GM19035 (cell line): ENCODE measurements around the gene LRRTM4.
A peak's percentile ranks its signal among the peaks of the same experiment; 100 is the strongest.
"Not testable (repeated sequence)": the region's sequence is repeated elsewhere in the genome, so short reads cannot be mapped to it uniquely, and the experiment has no call there.

Source experiments
- ATAC-seq: cut with Tn5 transposase; IDR thresholded peaks from one replicate; pipeline ENCODE4 v1.9.1; 2021; ENCODE audit not compliant: unreplicated experiment

Gene LRRTM4

GRCh38 chr2:76921006-76921405, 601.2 kb downstream of the LRRTM4 start:
- ATAC-seq, result no peak

GRCh38 chr2:76895469-76895868, 626.7 kb downstream of the LRRTM4 start:
- no peak for ATAC-seq

DNA sequence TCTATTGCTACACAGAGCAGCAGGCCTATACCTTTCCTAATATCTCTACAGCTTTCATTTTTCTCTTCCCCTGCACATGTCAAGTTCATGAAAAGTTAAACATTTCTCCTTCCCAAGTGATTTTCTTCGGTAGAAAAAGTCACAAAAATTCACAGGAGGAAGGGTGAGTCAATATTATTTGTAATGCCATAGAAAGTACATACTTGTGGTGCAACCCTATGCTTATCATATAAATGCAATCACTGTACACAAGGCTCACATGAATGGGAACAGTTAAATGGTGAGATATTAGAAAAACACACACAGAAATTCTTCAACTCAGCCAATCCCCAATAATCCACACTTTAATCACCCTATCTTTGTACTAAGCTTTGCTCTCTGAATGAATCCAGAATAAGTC, 651.6 kb downstream of the LRRTM4 start:
- no peak for ATAC-seq

GRCh38 chr2:76870011-76870410, 652.2 kb downstream of the LRRTM4 start:
- no peak for ATAC-seq

DNA sequence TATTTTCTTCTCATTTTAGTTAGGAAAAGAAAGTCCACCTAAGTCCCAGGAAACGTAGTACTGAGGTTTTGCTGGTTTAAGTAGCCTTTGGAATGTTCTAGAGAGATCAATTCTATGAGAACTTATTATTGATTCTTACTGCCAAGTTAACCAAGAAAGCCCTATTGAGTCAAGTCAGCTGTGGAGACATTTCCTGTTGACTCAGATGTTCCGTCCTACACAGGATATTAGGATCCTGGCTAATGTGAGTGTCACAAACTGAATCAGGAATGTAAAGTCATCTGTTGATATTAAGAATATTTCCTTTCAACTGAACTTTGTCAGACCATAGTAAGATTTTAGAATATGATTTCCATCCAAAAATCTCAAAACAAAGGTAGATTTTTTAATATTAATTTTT, 654.3 kb downstream of the LRRTM4 start:
- no peak for ATAC-seq

- no peak for ATAC-seq
Observed at GRCh38 chr2:76866464-76866863, 655.7 kb downstream of the LRRTM4 start.

- no peak for ATAC-seq
Observed at GRCh38 chr2:76862901-76863300, 659.3 kb downstream of the LRRTM4 start.

DNA sequence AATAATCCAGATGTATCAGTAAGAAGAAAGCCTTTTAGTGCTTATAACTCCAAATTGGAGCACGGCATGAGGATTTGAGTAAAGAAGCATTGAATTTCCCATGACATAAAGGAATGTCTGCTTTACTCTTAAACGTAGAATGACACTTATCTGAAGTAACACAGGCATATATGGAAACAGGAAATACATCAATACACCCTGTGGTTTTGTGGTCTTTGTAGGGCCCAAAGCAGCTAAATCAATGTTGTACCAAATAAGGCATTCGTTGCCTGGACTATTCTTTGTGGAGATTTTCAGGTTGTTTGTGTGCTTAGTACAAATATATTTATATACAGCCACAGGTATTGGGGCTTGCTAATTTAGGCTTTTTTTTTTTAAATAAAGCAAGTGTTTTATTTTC, 660.5 kb downstream of the LRRTM4 start:
- ATAC-seq, result peak; percentile 58

GRCh38 chr2:76851000-76851399, 671.2 kb downstream of the LRRTM4 start:
- no peak for ATAC-seq

DNA sequence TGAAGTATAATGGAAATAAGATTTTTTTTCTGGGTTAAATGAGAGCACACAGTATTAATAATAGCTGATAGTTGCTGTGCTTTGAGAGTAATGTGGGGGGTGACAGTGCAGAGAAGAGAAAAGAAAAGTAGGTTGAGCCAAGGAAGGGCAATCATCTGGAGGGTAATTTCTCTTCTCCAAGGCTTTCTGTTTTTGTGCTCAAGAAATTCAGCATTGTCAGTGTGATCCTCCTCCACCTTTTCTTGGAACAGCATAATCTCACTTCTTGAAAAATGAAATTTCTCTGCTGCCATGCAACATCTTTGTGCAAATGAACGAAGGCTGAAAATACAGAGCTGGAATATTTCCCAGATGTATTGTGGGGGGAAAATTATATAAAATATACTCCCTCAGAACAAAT, 673.1 kb downstream of the LRRTM4 start:
- no peak for ATAC-seq

GRCh38 chr2:76839826-76840225, 682.4 kb downstream of the LRRTM4 start:
- ATAC-seq, result no peak

DNA sequence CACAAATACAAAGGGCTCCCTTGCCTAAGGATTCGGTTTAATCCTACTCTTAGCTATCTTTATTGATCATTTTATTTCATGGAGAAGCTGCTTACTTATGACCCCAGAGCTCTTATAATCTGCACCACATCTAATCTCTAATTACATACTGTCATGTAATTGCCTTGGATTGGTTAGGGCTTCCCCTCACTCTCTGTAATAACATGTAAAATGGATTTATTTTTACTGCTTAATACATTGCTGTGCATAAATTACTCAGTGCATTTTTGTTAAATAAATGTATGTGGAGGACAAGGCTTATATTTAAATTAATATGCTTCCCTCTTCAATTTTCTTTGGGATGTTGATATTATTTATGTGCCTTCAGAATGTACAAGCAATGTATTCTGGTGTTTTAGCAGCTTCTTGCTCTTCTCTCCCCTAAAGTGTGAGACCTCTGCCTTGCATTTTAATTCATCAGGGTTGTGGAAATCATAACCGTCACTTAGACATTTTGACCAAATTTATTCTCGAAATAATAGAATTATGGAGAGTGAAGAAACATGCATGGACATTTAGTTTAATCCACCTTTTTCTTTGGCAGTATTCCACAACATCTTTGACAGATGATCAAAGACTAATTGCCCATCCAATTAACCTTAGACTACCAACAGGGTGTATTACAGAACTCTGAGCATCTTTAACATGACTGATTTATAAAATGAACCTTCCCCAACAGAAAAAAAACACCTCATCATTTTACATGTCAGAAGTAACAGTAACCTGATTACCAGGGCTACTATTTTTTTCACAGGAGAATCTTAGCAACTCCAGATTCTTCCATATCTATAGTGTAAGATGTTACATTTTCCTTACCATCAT, 692.6 kb downstream of the LRRTM4 start:
- no peak for ATAC-seq

DNA sequence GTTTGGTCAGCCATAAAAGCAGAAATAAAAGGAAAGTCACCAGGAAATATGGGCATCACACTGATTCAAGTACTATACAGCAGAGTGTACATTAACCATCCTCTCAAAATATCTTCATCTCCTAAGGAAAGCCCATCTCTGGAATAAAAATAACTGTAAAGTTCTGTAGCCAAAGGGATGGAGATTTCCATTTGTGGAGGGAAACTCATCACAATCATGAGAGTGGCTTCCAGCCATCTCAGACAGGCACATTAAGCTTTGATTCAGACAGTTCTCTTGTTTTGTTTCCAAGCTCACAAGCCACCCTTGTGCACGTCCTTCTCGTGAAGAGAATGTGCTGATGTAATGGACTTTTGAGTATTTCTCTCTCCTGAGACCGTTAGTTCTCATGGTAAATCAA, 695.5 kb downstream of the LRRTM4 start:
- no peak for ATAC-seq

- no peak for ATAC-seq
Observed at GRCh38 chr2:76825140-76825970, 696.8 kb downstream of the LRRTM4 start.

DNA sequence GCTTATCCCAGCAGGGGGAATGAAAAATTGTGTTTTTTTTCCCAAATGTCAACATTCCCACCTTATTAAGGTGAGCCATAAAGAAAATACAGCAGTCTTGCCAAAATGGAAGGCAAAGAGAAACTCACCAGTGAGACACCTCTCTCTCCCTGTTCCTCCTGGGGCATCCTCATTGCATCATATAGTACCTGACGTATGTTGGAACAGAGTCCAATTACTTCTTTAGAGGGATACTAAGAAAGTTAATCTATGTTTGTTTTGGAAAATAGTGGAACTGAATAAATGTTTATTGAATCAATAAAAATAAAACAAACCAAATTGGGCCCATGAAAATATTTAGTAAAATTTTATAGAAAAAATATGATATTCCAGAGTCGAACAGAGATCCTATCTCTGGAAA, 700.4 kb downstream of the LRRTM4 start:
- no peak for ATAC-seq

GRCh38 chr2:76813084-76813483, 709.1 kb downstream of the LRRTM4 start:
- no peak for ATAC-seq

DNA sequence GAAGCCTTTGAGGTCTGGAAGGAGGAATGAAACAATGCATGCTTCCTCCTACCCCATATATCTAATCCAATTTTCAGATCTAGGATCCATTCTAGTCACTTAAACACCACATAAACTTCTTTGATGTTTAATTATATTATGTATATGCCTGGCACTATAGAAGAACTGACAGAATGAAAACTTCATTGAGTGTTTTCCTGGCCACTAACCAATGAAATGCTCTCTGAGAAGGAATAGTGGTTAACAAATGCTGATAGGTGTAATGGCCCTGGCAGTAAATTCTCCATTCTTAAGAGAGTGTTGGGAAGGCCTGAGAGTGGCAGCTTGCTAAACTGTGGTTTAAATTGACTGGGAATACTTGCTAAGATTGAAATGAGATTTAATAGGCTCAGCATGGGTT, 710.0 kb downstream of the LRRTM4 start:
- no peak for ATAC-seq

GRCh38 chr2:76809136-76809535, 713.0 kb downstream of the LRRTM4 start:
- ATAC-seq, result no peak

GRCh38 chr2:76808732-76809131, 713.4 kb downstream of the LRRTM4 start:
- ATAC-seq, result no peak

- ATAC-seq, result no peak
Observed at GRCh38 chr2:76793647-76794334, 728.4 kb downstream of the LRRTM4 start.

- not testable (repeated sequence) for ATAC-seq
Observed at GRCh38 chr2:76781313-76781712, 740.9 kb downstream of the LRRTM4 start.

DNA sequence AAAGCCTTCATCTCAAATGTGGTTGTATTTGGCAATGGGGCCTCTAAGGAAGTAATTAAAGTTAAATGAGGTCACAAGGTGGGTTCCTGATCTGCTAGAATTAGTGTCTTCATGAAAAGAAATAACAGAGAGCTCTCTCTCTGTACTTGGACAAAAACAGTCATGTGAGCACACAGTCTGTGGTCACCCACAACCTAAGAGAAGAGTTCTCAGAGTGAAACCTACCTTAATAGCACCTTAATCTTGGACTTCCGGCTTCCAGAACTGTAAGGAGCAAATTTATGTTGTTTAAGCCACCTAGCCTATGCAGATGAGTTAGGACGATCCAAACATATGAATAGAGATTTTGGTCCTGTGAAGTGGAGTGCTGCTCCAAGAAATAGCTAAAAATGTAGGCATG, 758.9 kb downstream of the LRRTM4 start:
- no peak for ATAC-seq
